HG03432 (cell line): ENCODE measurements around the gene TEX10.
"Not testable (repeated sequence)": the region's sequence is repeated elsewhere in the genome, so short reads cannot be mapped to it uniquely, and the experiment has no call there.

Source experiments
- ATAC-seq: cut with Tn5 transposase; IDR thresholded peaks from one replicate; pipeline ENCODE4 v1.9.1; 2021; ENCODE audit warnings: mild to moderate bottlenecking, moderate library complexity; ENCODE audit not compliant: unreplicated experiment

Gene TEX10

GRCh38 chr9:100350188-100350587 is 2.6 kb downstream of the TEX10 start:
- ATAC-seq: no peak

GRCh38 chr9:100346836-100347235 is 5.9 kb downstream of the TEX10 start:
- ATAC-seq: no peak

- ATAC-seq: no peak
Measured at GRCh38 chr9:100341889-100342288, 10.9 kb downstream of the TEX10 start.

- ATAC-seq: no peak
Measured at GRCh38 chr9:100340224-100340623, 12.5 kb downstream of the TEX10 start.

GRCh38 chr9:100338736-100339135 is 14.0 kb downstream of the TEX10 start:
- ATAC-seq: not testable (repeated sequence)

- no peak for ATAC-seq
Measured at GRCh38 chr9:100324594-100325200, 28.0 kb downstream of the TEX10 start.

- no peak for ATAC-seq
Measured at GRCh38 chr9:100322954-100323536, 29.7 kb downstream of the TEX10 start.

- no peak for ATAC-seq
Measured at GRCh38 chr9:100317706-100318105, 35.0 kb downstream of the TEX10 start.

GRCh38 chr9:100315561-100315960 is 37.2 kb downstream of the TEX10 start:
- ATAC-seq: no peak

GRCh38 chr9:100309992-100310391 is 42.8 kb downstream of the TEX10 start:
- no peak for ATAC-seq

- no peak for ATAC-seq
Measured at GRCh38 chr9:100308965-100309564, 43.7 kb downstream of the TEX10 start.

GRCh38 chr9:100307080-100307479 is 45.7 kb downstream of the TEX10 start:
- no peak for ATAC-seq

- ATAC-seq: no peak
Measured at GRCh38 chr9:100306283-100306682, 46.5 kb downstream of the TEX10 start.

GRCh38 chr9:100303747-100304146 is 49.0 kb downstream of the TEX10 start:
- ATAC-seq: no peak

- ATAC-seq: no peak
Measured at GRCh38 chr9:100298378-100298777, 54.4 kb downstream of the TEX10 start.

- no peak for ATAC-seq
Measured at GRCh38 chr9:100296407-100296806, 56.3 kb downstream of the TEX10 start.

GRCh38 chr9:100295240-100295639 is 57.5 kb downstream of the TEX10 start:
- ATAC-seq: no peak

GRCh38 chr9:100294806-100295205 is 57.9 kb downstream of the TEX10 start:
- no peak for ATAC-seq

- no peak for ATAC-seq
Measured at GRCh38 chr9:100294341-100294740, 58.4 kb downstream of the TEX10 start.

- ATAC-seq: no peak
Measured at GRCh38 chr9:100292414-100292813, 60.3 kb downstream of the TEX10 start.

GRCh38 chr9:100290714-100291113 is 62.0 kb downstream of the TEX10 start:
- ATAC-seq: no peak

GRCh38 chr9:100287186-100287585 is 65.6 kb downstream of the TEX10 start:
- ATAC-seq: no peak

GRCh38 chr9:100286257-100286656 is 66.5 kb downstream of the TEX10 start:
- no peak for ATAC-seq
